GM19099 (cell line): ENCODE measurements around the gene SERPINB6.

Experiments
- POLR2A ChIP-seq: IDR thresholded peaks from 3 replicates; pipeline ENCODE4 v1.6.1; 2011; ENCODE audit warnings: low read depth; ENCODE audit not compliant: insufficient read length; ENCODE audit errors: extremely low read depth

Gene SERPINB6

DNA sequence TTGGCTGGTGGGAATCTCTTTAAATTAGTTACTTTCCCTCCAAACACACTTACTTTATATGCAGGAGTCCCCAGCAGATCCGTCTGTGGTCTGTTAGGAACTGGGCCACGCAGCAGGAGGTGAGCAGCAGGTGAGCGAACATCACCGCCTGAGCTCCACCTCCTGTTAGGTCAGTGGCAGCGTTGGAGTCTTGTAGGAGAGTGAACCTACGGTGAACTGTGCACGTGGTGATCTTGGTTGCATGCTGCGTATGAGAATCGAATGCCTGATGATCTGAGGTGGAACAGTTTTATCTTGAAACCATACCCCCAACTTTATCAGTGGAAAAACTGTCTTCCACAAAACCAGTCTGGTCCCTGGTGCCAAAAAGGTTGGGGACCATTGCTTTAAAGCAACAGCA lies 5.0 kb downstream of the SERPINB6 start:
- TF ChIP-seq POLR2A, result no peak

DNA sequence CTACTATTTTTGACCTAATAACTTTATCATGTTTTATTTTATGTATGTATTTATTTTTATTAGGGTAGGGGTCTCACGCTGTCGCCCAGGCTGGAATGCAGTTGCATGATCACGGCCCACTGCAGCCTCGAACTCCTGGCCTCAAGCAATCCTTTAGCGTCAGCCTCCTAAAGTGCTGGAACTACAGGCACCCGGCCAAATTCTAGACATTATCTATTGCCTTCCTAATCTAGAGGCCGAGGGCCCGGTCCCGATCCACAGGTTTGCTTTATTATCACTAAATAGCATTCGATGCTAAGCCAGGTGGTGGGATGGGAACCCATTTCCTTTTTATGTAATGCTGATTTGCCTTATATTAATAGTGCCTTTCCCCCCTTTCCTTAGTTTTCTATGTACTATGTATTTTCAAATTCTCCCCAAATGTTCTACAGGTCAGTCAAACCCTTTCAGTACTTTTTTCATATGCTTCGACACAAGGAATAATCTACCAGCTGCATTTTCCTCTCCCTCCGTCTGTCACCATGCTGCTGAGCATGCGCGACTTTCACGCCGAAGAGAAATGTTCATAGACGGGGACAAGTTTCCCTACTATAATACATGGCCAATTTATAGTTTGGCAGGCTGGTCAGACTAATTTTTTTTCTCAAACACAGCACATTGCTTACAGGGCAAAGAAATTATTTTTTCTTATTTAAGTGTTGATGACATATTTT lies 6.4 kb downstream of the SERPINB6 start:
- TF ChIP-seq POLR2A, result no peak

DNA sequence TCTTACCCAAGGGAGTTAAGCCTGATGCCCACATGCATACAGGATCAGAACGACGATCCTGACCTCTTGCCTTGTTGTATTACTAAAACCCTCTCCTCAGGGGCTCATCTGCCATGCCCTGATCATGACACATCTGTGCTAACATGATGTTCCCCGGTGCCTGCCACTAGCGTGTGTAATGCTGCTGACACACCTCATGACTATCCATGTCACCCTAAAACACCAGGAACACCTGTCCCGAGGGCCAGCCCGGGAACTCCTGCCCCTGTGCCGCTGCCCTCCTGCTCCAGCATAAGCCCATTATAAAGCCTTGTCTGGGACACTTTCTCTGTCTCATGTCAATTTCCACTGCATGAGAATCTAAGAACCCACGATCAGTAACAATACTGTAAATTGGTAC lies 7.6 kb downstream of the SERPINB6 start:
- no peak for TF ChIP-seq POLR2A

DNA sequence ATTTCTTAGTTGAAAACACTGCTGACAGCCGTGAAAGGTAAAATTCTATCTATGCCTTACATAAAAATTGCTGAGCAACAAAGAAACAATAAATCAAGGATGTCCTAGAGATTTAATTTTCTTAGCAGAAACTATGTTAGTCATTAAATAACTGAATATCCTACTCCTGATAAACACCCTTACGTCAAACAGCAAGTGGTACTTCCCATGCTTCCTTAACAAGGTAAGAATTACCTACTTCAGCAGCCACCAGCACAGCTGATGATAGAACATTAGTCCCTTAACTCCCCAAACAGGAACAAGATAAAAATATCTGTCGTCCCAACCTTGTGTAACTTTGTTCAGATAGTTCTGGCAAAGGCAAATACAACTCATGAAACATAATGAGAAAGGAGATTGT lies 8.7 kb downstream of the SERPINB6 start:
- TF ChIP-seq POLR2A, result no peak

DNA sequence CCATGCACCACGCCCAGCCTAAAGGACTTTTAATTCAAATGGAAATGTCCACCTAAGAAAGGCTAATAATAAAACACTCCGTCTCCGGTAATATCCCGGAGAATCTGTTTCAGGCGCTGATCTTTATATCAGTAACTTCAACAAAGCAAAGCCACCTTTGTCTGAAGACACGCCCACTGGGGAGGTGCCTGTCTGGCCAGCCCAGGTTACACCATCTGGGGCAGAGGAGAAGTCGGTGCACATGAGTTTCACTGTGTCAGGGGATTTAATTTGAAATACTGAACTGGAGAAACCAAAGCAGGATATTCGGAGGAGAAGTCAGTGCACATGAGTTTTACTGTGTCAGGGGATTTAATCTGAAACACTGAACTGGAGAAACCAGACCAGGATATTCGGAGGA lies 9.4 kb downstream of the SERPINB6 start:
- TF ChIP-seq POLR2A, result no peak

DNA sequence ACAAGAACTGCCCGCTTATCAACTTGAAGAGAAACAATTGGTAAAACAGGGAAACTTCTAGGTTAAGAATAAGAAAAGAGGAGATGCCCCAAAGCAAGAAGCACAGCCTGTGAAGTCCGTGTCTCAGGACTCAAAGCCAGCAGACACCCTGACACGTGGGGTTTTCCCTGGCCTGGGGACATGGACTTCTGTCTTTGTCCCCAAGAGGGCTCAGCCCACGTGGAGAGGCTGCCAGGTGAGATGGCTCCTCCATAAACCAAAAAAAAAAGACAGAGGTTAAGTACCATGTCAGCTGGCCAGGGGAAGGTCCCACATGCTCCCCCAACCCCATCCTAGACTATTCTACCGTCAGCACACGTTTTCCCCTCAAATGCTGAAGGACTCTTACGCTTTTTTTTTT lies 9.9 kb downstream of the SERPINB6 start:
- no peak for TF ChIP-seq POLR2A

DNA sequence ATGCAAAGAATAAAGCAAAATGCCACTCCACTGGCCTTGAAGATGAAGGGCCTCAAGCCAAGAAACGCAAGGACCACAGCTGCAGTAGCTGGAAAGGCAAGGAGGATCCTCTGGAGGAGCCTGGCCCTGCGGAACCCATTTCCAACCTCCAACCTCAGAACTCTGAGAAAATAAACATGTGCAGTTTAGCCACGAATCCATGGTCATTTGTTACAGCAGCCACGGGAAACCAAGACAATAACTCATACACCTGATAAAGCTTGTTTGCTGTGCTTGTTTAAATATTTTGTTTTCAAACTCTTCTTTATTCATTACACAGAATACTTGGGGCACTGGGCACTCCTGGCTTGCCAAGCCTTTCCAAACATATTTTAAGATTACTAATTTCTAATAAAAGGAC lies 10.4 kb downstream of the SERPINB6 start:
- no peak for TF ChIP-seq POLR2A

DNA sequence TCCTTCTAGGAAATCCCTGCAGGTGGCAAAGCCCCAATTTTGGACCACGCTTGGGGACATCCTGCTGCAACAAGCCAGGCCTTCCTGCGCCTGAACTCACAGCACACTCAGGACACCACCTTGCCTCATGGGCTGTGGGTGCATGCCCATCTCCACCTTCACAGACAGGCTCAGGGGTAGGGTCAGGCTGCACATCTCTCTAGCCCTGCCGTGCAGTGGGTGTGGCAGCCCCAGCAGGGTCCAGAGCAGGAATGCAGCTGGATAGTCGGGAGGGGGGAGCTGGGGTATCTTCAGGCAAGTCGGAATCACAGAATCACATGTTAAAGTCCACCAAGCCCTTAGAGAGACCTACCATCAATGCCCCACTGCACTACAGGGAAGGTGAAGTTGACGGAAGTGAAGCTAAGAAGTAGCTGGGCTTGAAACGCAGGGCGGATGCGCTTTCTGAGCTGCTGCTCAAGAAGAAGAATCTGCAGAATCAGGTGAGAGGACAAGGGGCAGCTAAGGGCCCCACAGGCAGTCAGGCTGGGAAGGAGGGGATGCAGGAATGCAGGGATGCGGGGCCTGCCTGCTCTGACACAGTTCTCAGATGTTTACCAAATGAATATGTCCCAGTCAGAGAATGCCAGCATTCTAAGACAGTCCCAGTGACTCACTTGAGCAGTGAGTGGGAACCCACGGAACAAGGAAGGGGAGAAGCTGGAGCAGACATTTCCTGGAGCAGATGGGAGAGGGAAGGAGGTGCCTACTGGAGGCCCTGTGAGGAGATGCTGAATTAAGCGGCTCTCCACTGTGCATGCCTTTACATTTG lies 11.3 kb downstream of the SERPINB6 start:
- TF ChIP-seq POLR2A, result no peak

DNA sequence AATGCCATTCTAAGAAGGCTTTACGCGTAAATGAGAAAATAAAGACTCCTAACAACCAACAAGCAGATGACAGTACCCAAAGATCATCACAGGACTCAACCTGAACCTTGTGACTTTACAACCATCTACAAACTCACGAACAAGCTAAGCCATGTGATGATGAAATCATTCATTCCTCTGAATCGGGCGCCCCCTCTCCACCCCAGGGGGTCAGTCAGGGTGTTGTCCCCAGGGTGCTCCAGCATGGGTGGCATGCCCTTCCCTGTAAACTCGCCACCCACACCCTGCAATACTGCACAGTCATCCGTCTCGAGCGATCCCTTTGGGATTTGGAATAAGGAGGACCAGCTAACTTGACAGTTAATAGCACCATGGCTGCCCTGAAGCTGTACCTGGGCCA lies 12.6 kb downstream of the SERPINB6 start:
- no peak for TF ChIP-seq POLR2A

DNA sequence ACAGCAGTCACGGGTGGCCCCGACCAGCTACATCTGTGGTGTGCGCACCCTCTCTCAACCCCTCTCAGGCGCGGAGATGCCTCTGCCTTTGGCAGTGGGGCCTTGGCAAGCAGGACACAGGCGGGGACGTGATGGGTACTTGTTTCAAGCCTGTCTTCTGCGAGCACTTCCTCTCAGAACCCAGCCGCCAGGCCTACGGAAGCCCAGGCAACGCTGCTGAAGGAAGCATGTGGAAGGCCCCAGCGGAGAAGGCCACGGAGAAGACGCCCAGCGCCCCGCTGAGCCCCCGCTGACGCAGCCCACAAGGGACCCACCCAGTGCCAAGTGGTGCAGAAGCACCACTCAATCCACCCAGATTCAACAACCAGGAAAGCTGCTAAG lies 13.0 kb downstream of the SERPINB6 start:
- no peak for TF ChIP-seq POLR2A

DNA sequence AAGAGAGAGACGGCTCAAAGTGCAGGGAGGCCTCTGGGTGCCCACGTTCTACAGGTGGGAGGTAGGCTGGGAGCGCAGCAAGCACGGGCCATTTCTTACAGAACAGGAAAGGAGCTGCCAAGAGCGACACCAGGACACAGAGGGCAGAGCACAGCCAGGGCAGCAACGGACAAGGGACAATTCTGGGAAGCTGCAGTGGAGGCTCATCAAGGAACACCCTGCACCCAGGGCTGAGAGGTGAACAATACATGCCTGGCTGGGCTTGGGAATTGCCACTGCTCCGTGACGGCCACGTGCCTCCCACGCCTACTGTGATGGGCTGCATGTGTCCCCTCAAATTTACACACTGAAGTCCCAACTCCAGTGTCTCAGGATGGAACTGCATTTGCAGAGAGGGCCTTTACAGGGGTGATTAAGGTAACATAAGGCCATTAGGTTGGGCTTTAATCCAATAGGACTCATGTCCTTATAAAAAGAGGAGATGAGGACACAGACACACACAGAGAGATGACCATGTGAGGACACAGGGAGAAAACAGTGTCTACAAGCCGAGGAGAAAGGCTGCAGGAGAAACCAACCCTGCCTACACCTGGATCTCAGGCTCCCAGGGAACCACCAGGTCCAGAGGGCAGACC lies 13.6 kb downstream of the SERPINB6 start:
- no peak for TF ChIP-seq POLR2A

DNA sequence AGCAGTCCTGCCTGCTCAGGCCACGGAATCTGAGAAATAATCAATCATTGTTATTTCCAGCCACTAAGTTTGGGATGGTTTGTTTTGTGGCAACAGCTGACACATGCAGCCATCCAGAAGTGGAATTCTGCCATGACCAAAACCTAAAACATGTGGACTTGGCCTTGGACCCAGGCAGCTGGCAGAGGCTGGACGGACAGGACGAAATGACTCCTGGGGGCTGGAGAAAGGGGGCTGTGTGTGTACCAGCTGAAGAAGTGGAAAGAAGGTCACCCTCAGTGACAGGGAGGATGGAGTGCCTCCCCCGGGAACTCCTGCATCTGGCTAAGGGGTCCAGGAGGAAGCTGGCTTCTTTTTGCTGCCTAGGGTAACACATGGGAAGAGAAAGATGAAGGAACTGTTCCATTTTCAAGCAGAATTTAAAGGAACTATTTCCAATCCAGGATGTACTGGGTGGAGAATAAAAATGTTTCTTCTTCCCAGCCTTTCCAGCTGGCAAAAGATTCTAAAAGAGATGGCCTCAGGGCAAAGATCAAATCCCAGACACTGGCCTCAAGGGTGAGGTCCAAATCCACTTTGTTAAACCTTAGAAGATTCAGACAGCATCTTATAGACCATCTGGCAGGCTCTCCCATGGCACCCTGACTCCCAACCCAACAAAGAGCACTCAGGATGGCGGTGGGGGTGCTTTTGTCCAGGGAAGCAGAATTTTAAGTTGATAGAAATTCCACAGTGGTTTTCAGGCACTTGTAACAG lies 14.3 kb downstream of the SERPINB6 start:
- TF ChIP-seq POLR2A, result no peak

DNA sequence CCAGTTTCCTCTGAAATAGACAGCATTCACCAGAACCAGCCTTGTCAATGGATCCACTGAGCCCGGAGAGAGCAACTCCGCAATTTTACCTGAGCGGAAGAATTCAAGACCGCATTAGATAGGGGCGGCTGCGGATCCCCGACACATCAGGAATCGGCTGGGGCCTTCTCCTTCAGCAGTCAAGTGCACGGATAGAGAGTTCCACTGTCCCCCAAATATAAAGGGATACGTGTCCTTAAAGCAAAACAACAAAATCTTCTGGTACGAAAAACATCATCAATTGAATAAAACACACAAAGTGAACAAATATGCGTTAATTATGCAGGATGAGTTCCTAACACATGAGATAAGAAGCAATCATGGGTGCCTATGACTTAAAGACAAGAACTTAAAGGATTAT lies 18.3 kb downstream of the SERPINB6 start:
- no peak for TF ChIP-seq POLR2A

DNA sequence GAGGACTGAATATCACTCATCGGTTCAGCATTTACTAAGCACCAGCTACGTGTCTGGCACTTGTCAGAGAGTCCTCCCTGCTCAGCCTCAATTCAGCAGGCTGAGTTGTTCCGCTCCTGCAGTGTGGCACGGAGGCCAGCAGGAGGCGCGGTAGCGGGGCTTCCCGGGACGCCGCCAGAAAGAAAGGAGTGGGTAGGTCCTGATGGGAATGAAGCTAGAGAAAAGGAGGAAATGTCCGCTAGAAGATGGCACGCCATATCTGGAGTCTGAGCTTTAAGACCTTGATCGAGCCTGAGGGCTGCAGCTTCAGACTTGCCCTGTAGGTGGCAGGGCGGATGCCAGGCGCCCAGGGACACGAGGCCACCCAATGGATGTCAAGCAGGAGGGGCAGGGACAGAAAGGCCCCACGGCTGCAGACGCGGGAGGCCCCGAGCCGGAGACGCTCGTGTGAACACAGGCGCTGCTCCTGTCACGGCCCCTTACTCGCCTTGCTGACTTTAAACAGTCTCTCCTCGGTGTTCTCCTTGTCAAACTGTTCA lies 18.7 kb downstream of the SERPINB6 start:
- no peak for TF ChIP-seq POLR2A

DNA sequence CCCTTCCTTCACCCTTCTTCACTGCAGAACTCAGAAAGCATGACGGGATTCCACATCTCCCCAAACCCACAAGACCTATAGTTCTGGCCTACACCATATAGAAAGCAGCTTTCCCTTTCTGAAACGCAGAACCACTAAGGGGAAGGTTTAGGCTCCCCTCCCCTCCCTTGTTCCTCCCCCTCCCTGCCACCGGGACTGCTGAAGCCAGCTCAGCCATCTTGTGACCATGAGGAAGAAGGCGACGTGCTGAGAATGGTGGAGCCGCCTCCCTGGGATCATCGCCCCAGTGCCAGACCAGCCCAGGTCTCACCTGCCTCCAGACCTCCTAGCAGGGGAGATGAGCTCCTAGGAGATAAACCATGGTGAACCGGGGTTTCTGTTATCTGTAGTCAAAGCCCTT lies 19.6 kb downstream of the SERPINB6 start:
- TF ChIP-seq POLR2A, result no peak
